ENCODE measurements around the gene GON4L.
"Not testable (repeated sequence)": the region's sequence is repeated elsewhere in the genome, so short reads cannot be mapped to it uniquely, and the experiment has no call there.

Gene GON4L

DNA sequence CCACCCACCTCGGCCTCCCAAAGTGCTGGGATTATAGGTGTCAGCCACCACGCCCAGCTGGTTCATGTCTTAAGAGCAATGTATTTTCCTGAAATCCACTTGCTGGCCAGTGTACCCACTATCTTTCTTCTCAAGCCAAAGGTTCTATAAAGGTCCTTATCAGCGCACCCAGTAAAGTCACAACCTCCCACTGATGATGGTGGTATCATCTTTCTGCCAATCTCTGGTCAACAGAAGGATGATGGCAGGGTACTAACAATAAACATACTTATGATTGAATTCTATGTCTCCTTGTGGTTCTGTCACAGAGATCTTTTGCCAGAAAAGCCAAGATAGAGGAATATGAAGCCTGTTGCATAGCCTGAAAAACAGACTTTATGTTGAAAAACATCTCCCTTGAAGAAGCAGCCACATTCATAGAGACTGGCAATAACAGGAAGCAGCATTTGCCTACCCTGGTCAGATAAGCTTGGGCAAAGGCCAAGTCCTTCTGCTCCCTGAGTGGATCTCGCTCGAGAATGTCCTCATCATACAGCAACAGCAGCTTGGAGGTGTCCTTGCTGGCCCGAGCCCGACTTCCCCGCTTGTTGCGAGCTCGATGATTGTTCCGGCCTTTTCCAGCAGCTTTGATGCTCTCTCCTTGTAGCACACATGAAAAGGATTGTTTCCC is 95.1 kb downstream of the GON4L start:
- TF ChIP-seq, protein P1, sequence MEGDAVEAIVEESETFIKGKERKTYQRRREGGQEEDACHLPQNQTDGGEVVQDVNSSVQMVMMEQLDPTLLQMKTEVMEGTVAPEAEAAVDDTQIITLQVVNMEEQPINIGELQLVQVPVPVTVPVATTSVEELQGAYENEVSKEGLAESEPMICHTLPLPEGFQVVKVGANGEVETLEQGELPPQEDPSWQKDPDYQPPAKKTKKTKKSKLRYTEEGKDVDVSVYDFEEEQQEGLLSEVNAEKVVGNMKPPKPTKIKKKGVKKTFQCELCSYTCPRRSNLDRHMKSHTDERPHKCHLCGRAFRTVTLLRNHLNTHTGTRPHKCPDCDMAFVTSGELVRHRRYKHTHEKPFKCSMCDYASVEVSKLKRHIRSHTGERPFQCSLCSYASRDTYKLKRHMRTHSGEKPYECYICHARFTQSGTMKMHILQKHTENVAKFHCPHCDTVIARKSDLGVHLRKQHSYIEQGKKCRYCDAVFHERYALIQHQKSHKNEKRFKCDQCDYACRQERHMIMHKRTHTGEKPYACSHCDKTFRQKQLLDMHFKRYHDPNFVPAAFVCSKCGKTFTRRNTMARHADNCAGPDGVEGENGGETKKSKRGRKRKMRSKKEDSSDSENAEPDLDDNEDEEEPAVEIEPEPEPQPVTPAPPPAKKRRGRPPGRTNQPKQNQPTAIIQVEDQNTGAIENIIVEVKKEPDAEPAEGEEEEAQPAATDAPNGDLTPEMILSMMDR (IDR thresholded peaks at IDR 0.05; ENCODE audit: low read length, missing control alignments), result no peak
- peak; percentile 7 for DNase-seq (ENCODE audit: low read depth)

DNA sequence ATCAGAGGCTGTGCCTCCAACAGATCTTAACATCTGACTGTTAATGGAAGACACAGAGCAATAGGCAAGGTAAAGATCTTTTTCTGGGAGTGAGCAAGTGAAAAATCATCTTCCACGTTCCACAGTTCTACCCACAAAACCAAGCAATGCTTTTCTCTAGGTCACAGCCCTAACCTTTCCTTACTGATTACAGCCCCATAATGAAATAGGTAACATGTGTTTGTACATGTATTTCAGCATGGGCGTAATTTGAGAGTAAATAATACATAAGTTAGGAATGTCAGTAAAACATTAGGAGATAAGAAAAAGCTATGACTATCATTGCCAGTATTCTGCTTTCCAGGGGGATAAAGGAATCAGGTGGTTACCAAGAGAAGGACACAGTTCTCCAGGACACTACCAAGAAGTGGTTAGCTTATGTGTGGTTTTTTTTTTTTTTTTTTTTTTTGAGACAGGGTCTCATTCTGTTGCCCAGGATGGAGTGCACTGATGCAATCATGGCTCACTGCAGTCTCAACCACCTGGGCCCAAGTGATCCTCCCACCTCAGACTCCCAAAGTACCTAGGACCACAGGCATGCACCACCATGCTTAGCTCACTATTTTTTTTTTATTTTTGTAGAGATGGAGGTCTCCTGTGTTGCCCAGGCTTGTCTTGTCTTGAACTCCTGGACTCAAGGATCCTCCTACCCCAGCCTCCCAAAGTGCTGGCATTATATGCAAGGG is 96.1 kb downstream of the GON4L start:
- TF ChIP-seq, protein P1 (IDR thresholded peaks at IDR 0.05; ENCODE audit: low read length, missing control alignments), result no peak
- DNase-seq (ENCODE audit: low read depth), result no peak
- H3K4me3 ChIP-seq (replicated peaks; ENCODE audit: low read depth, low read length), result no peak overlapping the region

More for the DNA sequence above, 95.1 kb downstream of the GON4L start:
- no peak overlapping the region for H3K4me3 ChIP-seq (replicated peaks; ENCODE audit: low read depth, low read length)

DNA sequence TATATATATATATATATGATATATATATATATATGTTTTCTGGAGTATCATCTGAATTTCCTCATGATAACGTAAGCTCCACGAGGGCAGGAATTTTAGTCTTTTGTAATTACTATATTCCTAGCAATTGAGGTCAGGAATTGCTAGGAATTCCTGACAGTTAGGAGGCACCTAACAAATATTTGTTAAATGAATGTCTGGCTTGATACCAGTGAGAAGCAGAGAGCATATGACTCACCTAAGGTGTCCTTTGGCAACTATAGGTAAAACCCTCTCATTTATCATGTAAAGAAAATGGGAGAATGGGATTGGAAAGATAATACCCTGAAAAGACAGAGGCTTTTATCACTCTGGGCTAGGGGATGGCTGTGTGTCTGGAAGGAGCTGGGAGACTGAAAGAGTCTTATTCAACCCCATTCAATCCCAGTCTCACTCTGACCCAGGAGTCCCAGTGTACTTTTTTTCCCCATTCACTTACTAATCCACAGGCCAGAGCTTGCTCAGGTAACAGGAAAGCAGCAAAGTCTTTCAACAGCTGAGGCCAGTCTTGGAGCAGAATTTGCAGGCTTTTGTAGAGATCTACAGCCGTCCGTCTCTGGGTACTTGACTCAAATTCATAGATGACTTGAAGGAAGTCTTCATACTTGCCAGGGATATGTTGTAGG is 96.9 kb downstream of the GON4L start:
- TF ChIP-seq, protein P1 (IDR thresholded peaks at IDR 0.05; ENCODE audit: low read length, missing control alignments), result no peak
- no peak for DNase-seq (ENCODE audit: low read depth)
- no peak overlapping the region for H3K4me3 ChIP-seq (replicated peaks; ENCODE audit: low read depth, low read length)

DNA sequence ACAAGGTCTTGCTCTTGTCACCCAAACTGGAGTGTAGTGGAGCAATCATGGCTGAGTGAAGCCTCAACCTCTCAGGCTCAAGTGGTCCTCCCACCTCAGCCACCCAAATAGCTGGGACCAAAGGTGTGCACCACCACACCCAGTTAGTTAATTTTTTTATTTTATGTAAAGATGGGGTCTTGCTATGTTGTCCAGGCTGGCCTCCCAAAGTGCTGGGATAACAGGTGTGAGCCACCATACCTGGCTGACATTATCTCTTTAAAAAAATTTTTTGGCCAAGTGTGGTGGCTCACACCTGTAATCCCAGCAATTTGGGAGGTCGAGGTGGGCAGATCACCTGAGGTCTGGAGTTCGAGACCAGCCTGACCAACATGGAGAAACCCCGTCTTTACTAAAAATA is 98.0 kb downstream of the GON4L start:
- not testable (repeated sequence) for DNase-seq (ENCODE audit: low read depth); H3K4me3 ChIP-seq (replicated peaks; ENCODE audit: low read depth, low read length)

DNA sequence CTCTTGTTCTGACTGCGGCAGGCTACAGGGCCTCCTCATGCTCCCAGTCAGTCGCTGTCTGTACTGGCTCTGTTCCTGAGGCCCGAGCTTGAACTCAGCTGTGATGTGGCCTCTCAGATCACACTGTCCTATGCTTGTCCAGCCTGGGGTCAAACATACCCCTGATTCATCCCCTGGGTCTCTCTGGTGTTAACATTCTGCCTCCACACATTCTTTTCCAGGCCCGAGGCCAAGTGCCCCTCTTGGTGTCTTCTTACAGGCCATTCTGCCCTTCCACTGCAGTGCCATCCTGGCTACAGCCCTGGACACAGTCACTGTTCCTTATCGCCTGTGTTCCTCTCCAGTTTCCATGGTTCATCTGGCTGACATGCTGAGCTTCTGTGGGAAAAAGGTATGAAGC is 108.9 kb downstream of the GON4L start:
- not testable (repeated sequence) for DNase-seq (ENCODE audit: low read depth); H3K4me3 ChIP-seq (replicated peaks; ENCODE audit: low read depth, low read length)

DNA sequence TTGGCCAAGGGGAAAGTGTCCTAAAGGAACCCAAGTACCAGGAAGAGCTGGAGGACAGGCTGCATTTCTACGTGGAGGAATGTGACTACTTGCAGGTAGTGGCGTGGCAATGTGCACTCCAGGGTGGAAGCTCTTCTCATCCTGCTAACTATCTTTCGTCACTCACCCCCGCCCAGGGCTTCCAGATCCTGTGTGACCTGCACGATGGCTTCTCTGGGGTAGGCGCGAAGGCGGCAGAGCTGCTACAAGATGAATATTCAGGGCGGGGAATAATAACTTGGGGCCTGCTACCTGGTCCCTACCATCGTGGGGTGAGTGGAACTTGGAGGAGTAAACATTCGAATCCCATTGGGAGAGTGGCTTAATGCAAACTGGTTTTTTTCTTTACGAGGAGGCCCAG is 109.4 kb downstream of the GON4L start:
- not testable (repeated sequence) for H3K4me3 ChIP-seq (replicated peaks; ENCODE audit: low read depth, low read length); DNase-seq (ENCODE audit: low read depth)

DNA sequence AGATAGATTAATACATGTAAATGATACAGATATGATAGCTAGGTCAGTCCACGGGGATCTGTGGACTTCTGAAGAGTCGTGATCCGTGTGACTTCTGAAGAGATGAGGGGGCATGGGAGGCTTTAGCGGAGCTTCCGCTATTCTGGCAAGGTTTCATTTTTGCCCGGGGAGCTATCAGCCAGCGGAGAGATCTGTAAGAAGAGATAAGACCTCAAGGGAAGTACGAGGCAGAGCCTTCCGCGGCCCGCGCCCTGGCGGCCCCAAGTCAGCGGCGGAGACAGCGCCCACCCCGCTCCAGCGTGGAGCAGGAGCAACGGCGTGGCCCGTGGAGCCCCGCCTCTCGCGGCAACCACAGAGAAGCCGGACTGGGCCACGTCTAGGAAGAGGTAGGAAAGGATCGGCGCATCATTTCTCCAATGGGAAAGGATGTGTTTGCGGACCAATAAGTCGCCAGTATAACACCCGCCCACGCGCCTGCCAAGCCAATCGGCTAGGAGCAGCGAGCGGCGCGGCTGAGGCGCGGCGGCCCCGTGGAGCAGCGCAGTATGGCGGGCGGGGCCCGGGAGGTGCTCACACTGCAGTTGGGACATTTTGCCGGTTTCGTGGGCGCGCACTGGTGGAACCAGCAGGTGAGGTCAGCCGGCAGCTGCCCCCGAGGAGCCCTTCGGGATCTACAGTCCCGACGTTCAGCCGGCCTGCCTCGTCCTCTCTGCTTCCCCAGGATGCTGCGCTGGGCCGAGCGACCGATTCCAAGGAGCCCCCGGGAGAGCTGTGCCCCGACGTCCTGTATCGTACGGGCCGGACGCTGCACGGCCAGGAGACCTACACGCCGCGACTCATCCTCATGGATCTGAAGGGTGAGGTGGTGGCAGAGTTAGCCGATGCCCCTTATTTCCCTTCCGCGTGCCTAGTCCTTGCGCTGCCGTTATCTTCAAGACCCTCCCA is 111.5 kb downstream of the GON4L start:
- H3K4me3 ChIP-seq (replicated peaks; ENCODE audit: low read depth, low read length), result peak overlapping the region; percentile 67
- DNase-seq (ENCODE audit: low read depth), result peak; percentile 98

DNA sequence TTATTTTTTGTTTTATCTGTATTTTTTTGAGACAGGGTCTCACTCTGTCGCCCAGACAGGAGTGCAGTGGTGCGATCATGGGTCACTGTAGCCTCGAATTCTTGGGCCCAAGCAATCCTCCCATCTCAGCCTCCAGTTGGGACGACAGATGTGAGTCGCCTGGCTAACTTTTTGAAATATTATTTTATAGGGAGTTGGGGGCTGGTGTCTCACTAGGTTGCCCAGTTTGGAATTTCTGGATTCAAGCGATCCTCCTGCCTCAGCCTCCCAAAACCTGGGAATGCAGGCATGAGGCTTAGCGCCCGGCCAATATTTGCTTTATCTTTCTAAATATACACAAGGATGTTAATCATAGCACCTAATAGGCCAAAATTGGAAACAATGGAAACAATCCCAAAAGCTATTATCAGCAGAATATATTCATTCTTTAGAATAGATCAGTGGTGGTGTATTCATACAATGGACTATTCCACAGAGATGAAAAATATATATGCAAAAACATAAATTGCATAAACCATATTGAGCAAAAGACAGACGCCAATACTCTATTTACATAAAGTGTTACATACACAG is 112.2 kb downstream of the GON4L start:
- DNase-seq (ENCODE audit: low read depth), result no peak
- H3K4me3 ChIP-seq (replicated peaks; ENCODE audit: low read depth, low read length), result peak overlapping the region; percentile 67
- TF ChIP-seq, protein P1 (IDR thresholded peaks at IDR 0.05; ENCODE audit: low read length, missing control alignments), result no peak
